Measurements from ENCODE around the gene TRIP12.
"Not testable (repeated sequence)": the region's sequence is repeated elsewhere in the genome, so short reads cannot be mapped to it uniquely, and the experiment has no call there.

The TRIP12 gene

DNA sequence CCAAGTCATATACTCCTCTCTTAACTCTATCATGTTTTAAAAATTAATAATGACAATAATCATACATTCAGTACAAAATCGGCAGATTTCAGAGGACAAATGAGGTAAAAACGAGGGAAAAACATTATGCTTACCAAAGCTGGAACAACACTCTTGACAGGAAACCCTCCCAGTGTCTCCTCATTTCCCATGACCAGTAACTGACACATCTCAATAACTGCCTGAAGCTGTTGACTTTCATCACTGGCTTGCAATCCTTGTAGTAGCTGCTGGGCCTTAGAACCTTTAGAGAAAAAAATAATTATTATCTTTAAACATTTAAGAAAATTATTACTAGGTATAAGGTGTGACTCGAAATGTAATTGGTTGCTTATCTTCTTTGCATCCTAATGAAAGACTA lies 103.6 kb downstream of the TRIP12 start:
- DNase-seq = no peak

DNA sequence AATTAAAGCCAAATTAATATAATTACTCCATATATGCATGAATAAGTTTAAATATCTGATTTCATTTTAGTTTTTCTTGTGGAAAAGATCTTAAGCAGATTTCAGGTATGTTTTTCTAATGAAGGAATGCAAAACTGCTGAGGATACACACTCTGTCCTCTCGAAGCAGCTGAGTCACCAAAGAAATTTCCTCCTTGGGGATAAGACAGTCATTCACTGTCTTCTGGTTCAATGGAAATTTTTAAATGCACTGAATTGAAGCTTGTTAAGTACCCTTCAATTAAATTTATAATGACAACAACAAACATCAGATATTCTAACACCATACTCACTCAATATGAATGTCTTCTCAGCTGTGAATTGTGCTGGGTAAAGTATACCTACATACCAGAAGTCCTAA lies 106.0 kb downstream of the TRIP12 start:
- no peak for DNase-seq

DNA sequence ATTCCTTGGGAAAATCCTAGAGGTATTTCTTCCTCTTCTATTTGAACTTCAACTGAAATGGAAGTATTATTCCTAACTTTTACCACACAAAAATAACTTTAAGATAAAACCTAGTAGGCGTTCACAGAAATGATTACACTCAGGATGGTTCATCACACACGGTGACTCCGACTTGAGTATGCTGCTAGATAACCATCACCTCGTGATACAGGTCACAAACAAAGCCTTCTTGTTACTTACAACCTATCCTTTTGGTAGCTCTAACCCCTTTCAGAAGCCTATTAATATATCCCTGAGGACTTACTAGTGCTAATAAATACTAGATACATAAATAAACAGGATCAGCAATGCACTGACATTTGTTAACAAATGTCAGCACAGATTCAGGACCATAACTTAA lies 106.5 kb downstream of the TRIP12 start:
- DNase-seq = no peak

DNA sequence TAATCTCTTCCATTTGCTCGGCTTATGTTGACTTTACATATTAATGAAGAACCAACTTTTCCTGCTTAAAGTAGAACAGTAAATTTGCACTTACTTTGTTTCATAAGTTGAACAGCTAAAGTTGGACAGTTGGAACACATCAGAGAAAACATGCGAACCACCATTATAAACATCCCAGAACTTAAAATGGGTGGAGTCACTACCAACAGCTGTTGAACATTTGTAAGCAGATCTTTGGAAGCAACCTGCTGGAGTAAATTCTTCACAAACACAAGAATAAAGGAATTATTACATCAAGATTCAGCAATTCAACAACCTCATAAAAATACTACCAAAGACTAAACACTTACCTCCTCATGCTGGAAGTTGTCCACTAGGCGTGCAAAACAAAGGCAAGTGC lies 111.0 kb downstream of the TRIP12 start:
- DNase-seq = no peak

DNA sequence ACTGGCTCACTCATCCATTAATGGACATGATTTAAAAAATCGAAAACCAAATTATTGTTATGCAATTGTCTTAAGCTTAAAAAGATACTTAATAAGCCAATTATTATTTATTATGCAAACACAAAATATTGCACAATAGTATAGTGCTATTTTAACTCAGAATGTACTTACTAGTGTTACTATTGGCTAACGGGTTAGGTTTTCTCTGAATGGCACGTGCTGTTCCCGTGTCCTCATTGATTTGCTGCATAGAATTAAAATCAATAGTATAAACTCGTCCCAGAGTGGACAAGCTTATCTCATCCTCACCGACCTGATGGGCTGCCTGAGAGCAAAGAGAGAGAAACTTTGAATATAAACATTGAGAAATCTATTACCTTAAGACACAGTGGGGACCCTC lies 116.2 kb downstream of the TRIP12 start:
- no peak for DNase-seq

DNA sequence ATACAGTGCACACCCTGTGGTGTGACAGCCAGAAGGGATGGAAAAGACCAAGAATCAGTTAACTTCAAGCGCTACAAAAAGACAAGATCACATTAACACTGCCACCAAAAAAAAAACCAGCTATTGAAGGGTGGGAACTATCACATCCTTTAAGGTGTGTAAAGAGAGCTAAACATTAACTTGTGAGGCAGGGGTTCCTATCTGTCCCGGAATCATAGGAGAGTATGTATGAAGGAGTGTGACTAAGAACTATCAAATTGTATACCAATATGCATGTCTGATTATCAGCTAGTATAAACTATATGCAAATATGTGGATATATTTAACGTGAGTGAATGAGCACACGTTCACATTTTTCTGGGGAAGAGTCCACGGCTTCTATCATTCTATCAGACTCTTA lies 119.0 kb downstream of the TRIP12 start:
- DNase-seq = no peak

DNA sequence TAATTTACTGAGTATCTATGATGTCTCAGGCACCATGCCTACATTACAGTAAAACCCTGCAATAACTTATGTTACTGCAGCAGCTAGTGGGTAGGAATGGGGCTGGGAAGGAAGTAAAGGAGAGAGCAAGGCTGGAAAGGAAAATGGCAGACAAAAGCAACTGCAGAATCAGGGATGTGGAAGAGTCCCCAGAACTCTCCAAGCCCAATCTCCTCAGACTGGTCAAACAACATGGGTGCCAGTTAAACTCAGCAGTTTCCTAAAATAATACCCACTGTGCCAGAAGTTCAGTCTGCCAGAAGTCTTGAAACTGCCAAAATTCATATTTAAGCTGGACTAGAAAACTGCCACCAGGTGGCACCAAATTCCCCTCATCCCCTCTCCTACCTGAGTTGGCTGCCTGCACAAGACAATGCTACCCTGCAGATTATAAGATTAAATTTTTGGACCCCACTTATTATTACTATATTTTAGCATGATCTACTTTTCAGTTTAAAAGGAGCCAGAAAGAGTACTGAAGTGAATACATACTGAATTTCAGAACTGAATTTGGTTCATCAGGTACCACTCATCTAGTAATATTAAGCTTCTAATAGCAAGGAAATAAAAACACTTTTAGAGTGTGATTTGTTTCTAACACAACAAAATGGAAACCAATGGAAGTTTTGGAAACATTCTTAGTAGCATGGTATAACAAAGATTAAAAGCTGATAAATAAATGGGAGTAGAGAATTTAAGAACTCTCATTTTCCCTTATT lies 120.6 kb downstream of the TRIP12 start:
- DNase-seq = no peak

DNA sequence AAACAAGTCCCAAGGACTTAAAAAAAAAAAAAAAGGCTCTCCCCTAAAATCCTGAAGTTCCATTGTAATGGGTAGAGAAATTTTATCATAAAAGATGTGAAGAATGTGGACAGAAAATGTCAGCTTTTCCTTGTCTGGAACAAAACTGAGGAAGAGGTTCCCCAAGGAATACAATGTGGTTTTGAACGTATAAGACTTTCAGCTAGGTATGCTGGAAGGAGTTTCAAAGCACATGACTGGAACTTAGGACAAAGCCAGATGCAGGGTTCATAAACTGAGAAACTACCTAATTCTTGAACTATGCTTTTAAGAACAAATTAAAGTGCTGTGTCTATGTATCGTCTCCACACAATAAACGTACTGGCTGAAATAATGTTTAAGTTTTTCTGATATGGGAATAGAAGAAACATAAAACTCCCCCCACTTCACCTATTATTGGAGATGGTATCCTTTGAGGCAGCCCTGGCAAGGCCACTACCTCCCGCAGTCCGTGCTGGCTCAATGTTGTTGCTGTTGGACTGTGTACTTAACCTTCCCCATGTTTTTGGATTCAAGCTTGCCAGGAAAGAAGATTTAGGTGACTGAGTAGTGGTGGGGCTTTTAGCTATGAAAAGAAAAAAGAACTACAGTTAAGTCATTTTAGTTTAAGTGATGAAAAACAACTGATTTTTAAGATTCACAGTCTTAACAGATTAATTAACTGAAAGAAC lies 123.2 kb downstream of the TRIP12 start:
- DNase-seq = no peak

DNA sequence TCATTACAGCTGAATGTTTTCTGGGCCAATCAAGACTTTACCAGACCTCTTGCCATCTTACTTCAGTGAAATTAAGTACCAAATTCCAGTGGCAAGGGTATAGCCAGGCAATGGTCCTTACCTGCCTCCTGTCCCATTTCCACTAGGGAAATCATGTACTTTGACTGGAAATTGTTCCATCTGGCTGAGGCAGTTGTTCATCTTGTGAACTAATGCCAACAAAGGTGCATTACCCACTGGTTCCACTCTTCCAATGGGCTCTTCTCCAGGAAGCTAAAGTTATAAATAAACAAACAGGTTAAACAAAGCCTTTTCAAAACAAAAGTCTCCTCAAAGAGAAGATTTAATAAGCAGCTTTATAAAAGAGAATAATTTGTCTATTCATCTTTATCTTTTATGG lies 126.8 kb downstream of the TRIP12 start:
- no peak for DNase-seq

DNA sequence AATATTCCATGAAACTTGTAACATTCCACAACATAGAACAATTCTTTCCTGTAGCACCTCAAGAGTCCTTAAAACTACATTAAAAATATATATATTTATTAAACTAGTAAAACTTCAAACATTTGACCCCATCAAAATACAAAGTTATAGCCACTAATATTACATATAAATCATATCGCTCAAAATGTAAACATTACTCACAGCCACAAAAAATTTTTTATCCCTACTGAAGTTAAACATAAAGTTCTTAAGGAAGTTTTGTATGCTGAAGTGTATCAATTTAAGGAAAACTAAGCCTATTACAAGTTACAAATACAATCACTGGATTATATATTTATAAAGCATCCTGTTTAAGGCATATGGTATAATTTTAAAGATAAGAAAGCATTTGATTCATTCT lies 127.2 kb downstream of the TRIP12 start:
- DNase-seq = no peak

DNA sequence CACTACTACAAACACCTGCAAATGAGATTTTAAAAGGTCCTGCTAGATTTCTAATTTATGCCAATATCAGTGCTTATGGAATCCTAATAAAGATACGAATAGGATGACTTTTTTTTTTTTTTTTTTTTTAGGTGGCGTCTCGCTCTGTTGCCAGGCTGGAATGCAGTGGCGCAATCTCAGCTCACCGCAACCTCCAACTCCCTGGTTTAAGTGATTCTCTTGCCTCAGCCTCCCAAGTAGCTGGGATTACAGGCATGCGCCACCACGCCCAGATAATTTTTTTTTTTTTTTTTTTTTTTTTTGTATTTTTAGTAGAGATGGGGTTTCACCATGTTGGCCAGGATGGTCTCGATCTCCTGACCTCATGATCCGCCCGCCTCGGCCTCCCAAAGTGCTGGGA lies 135.5 kb downstream of the TRIP12 start:
- DNase-seq = not testable (repeated sequence)

DNA sequence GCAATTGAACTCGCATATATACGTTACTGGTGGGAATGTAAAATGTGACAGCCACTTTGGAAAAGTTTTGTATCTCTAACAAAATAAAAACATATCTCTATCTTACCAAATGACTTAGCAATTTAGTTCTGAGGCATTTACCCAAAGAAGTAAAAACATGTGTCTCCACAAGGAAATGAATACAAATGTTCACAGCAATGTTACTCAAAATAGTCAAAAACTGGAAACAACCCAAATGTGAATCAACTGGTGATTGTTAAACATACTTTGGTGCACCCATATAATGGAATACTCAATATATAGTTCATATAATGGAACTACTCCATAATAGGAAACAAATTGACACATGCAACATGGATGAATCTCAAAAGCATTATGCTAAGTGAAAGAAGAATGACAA lies 137.0 kb downstream of the TRIP12 start:
- no peak for DNase-seq

DNA sequence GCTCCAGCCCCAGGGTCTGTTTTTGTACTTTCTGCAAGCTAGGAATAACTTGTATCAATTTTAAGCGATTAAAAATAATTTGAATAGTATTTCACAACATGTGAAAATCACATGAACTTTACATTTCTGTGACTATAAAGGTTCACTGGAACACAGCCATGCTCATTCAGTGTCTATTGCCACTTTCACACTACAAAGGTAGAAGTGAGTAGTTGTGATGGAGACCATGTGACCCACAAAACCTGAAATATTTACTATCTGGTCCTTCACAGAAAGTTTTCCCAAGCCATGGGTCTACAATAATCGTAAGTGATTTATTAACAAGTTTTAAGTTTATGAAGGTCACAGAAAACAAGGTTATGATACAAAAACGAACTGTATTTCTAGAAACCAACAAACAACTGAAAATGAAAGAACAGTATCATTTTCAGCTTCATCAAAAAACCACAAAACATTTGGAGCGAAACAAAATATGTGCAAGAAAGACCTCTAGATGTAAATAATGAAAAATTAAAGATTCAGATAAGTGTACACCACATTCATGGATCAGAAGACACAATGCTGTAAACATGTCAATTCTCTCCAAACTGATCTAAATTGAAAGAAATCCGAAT lies 138.6 kb downstream of the TRIP12 start:
- DNase-seq = no peak

DNA sequence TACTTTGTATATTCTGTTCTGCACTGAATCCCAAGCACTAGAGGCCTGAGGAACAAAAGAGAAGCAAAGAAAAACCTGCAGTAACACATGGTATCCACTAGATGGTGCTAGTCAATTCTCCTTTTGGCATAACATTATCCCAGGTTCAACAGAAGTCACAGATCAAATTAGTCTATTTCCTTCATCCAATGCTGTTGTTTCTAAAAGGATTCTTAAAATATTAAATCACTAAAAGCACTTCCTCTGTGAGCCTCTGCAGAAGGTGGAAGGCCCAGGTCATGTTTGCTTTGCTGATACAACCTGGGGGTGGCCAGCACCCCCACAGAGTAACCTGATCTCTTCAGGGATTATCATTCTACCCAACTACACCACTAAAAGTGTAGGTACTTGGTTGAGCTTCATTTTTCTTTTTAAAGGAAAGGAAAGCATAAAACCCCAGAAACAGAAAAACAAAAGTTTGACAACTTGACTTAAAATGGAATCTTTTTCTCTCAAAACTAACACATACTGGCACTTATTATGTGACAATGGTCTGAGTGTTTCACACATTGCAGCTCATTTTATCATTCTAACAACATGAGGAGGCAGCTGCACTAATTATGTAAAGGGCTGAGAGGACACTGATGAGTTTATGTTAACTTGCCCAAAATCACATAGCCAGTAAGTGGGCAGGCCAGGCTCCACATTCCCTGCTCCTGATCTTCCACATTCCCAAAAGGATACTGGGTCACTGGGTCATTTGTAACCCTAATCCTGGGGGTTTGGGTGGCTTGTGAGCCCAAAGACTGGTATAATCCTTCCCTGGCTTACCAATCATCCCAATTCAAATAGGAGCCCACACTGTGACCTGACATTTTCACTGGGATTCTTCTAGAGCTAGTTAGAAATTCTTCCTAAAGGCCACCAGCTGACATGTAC lies 140.7 kb downstream of the TRIP12 start:
- no peak for DNase-seq

DNA sequence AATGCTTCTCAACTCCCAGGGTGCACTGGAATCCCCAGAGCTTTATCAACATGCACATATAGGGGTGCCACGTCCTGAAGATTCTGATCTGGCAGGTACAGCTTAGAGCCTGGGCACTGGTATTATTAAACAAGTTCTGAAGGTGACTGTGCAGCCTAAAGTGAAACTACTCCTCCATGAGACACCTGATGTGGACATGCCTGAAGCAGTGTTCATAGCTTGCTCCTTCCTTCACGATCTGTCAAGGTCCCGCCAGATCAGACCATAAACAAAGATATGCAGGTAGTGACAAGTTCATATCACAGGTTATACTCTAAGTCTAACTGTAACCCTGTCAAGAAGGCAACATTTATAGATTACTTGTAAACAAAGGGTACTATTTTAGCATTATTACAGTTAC lies 142.2 kb downstream of the TRIP12 start:
- DNase-seq = no peak

DNA sequence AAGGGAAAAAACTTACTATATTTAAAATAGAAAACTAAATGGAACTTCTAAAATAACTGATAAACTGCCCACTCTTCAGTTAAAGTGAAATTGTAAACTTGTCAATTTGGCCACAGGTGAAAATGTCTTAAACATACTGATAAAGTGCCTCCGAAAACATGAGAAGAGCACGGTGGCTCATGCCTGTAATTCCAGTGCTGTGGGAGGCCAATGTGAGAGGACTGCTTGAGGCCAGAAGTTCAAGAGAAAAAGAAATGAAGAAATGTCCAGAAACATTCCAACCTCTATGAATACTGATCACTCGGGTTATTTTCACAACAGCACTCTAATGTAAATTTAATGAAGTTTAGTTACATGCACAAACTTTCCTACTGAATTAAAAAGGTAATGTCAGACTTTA lies 144.1 kb downstream of the TRIP12 start:
- no peak for DNase-seq

DNA sequence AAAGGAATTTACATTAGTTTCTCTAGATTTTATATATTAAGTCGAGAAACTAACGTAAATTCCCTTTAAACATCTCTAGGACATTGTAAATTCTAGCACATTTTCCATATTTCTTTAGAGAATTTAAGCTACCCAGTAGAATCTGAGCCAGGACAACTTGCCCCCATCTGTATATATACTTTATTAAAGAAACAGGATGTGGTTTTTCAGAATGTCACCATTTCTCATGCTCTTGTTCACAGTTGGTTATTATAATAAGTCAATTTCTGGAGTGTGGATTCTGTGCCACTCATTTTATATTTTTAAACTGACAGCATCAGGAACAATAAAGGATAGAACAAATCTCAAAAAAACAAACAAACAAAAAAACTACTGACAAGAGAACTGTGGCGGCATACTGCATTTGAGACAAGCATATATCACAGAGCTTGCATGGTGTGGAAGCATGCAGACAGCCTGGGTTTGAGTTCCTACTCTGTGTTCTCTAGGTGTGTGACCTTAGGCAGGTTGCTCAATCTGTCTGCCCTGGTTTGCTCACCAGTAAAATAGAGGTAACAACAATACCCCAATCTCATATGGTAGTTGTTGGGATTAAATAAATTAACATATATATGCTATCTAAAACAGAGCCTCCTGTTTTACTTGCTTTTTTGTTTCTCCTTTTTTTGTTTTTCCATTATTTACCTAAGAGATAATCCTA lies 146.0 kb downstream of the TRIP12 start:
- DNase-seq = no peak

DNA sequence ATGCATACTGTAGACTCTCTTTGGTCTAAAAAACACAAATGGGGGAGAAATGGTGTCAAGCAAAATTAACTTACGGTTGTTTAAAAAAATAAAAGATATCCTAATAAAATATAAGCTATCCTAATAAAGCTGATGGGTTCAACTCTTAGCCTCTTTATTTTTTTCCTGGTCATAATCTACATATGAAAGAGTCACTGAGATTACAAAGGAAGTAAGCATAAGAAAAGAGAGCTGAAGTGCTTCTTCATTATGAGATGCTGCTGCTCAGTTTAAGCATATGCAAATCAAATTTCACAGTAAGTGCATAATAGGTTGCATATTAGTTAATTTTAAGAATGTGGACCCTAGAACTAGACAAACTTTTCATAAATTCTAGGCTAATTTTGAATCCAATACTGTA lies 147.6 kb downstream of the TRIP12 start:
- DNase-seq = no peak

DNA sequence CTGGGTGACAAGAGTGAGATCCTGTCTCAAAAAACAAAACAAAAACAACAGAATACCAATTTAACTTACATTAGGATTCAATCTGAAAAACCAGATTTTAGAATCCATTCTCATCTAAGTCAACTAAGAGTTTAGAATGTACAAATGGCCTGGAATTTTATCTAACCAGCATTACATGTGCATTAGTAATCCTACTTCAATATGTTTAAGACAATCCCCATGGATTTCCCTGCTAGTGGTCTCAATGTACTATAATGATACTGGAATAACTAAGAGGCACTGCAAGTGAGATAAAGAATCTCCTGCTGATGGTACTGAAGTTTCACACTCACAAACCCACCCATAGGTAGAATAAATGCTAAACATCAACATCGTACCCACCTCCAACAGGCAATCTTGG lies 153.6 kb downstream of the TRIP12 start:
- DNase-seq = no peak

DNA sequence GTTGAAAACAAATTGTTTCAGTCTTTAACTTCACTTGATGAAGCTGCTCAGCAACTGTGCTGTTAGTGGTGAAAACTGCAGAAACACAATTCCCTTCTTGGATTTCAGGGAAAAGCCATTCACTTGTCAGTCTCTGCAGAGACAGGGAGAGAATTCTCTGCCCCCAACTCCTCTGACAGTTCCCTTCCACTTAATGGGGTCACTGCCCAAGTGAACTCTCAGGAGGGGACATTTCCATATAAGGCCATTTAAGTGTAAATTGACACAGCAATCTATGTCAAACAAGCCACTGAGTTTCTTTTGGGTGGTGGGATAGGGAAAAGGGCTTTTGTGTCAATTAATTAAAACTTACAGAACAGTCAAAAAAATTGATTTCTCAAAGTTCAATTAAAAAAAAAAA lies 156.1 kb downstream of the TRIP12 start:
- no peak for DNase-seq

DNA sequence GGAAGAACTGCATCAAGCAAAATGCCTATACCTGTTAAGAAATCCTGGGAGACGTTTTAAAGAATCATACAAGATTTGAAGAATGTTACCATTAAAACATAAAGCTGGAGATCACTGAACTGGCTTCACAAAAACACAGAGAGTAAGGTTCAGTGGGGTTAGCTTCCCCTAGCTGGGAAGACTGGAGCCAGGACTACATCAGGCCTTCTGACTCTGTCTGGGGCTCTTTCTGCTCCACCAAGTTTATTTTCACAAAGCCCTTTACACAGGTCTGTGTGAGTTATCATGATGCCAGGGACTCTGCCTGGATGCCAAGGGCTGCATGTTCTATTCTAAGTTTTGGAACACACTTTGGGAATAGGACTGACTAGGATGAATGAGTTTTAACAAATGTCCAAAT lies 160.1 kb downstream of the TRIP12 start:
- no peak for DNase-seq

DNA sequence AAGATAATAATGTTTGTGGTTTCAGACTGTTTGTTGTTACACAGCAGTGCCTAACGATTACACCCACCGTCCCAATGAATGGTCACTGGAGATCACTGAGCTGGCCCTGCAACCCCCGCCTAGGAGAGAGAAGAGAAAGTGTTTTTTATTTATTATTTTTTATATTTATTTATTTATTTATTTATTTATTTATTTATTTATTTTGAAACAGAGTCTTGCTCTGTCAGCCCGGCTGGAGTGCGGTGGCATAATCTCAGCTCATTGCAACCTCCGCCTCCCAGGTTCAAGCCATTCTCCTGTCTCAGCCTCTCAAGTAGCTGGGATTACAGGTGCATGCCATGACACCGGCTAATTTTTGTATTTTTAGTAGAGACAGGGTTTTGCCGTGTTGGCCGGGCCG lies 164.3 kb downstream of the TRIP12 start:
- not testable (repeated sequence) for DNase-seq

Measured in GF-D8 (cell line).